CD4-positive, alpha-beta T cell (primary cell): ENCODE data around the gene MRPS18B. TPM values are rescaled to one million over a fixed set of nuclear protein-coding genes. Genes with fewer than 3 reads are reported as not detected.

Experiments used
- ATAC-seq: fragments of 200-7000 bp; cut with Tn5 transposase; one replicate; pipeline ENCODE4 v1.10.0; 2022; ENCODE audit warnings: mild to moderate bottlenecking; ENCODE audit not compliant: poor library complexity
- CTCF ChIA-PET: fragments of 350-600 bp; sonication (Branson Sonifier 250); formaldehyde crosslinking; loops from one replicate; lab custom pipeline; 2021; ENCODE audit warnings: antibody characterized with exemption, inconsistent platforms; lab: Charles Lee
- POLR2A ChIA-PET: fragments of 350-600 bp; sonication (Branson Sonifier 250); formaldehyde crosslinking; loops from one replicate; lab custom pipeline; 2021; ENCODE audit warnings: antibody characterized with exemption, inconsistent platforms; lab: Charles Lee
- DNase-seq, 14 experiments: peaks; one replicate each; pipeline ENCODE4 v3.0.0-alpha.2; 2013 to 2020; ENCODE audit warnings: mixed read lengths in 2 of 14
- H3K27ac ChIP-seq, 2 donors: one replicate each; pipeline versions ENCODE4 v1.5.1 to v1.7.0; 2013; ENCODE audit warnings: low read length in 2 of 2, low read depth in 1 of 2, mild to moderate bottlenecking in 1 of 2
- H3K27me3 ChIP-seq, 2 experiments: 1 replicate in 1 of 2; 2 replicates in 1 of 2; pipeline versions ENCODE4 v1.6.1 to v1.7.0; 2013; ENCODE audit warnings: low read length in 2 of 2, control low read depth in 1 of 2, mild to moderate bottlenecking in 1 of 2, moderate library complexity in 1 of 2; ENCODE audit not compliant: insufficient read depth in 2 of 2, control insufficient read depth in 1 of 2
- H3K36me3 ChIP-seq: one replicate; pipeline ENCODE4 v1.6.1; 2013; ENCODE audit warnings: low read length, control low read depth; ENCODE audit not compliant: insufficient read depth
- H3K4me1 ChIP-seq: one replicate; pipeline ENCODE4 v1.6.1; 2013; ENCODE audit warnings: low read length, control low read depth; ENCODE audit not compliant: insufficient read depth
- H3K4me3 ChIP-seq: one replicate; pipeline ENCODE4 v1.5.1; 2013; ENCODE audit warnings: mild to moderate bottlenecking, low read length, moderate library complexity
- H3K9me3 ChIP-seq, 2 experiments: 1 replicate in 1 of 2; 2 replicates in 1 of 2; pipeline versions ENCODE4 v1.6.1 to v1.7.0; 2013; ENCODE audit warnings: low read length in 2 of 2, mild to moderate bottlenecking in 2 of 2, control low read depth in 1 of 2, moderate library complexity in 1 of 2; ENCODE audit not compliant: control insufficient read depth in 1 of 2, insufficient read depth in 1 of 2
- H3K27ac Mint-ChIP-seq: one replicate; pipeline ENCODE4 v1.8.0; 2020; ENCODE audit warnings: mixed read lengths
- H3K27me3 Mint-ChIP-seq: one replicate; pipeline ENCODE4 v1.8.0; 2021; ENCODE audit warnings: mixed read lengths
- H3K36me3 Mint-ChIP-seq: one replicate; pipeline ENCODE4 v1.8.0; 2021; ENCODE audit warnings: low read depth, mixed read lengths
- H3K4me1 Mint-ChIP-seq: one replicate; pipeline ENCODE4 v1.8.0; 2021; ENCODE audit warnings: low read depth, mixed read lengths
- H3K4me3 Mint-ChIP-seq: one replicate; pipeline ENCODE4 v1.8.0; 2020; ENCODE audit warnings: mild to moderate bottlenecking, mixed read lengths
- H3K9me3 Mint-ChIP-seq: one replicate; pipeline ENCODE4 v1.8.0; 2020; ENCODE audit warnings: mixed read lengths
- CTCF ChIP-seq: fragments of 200-600 bp; IDR thresholded peaks from one replicate; pipeline ENCODE4 v1.8.0; 2022; ENCODE audit warnings: antibody characterized with exemption, mild to moderate bottlenecking
- intact Hi-C, 2 experiments: fragments of 100-400 bp; cut with DNase I in 1 of 2; cut with micrococcal nuclease in 1 of 2; formaldehyde crosslinking; loops; one replicate each; pipeline versions ENCODE4 v1.15.1 to v1.9.0; 2023 to 2025; cut with DNase I, micrococcal nuclease
- total RNA-seq, 174 experiments: library from RNA in 2 of 174; stranded (reverse) in 2 of 174; gene quantifications; one replicate each; pipeline ENCODE4 v1.2.3 and lab custom pipeline; 2021 to 2026

MRPS18B gene
- total RNA-seq, 2 experiments from 2014 or later = 15.3 to 15.5 TPM

GRCh38 chr6:30626484-30627366 lies 9.1 kb downstream of the MRPS18B start, which contains the start of gene ATAT1:
TSS of gene ATAT1 (plus strand) at chr6:30626874.
- H3K27me3 ChIP-seq = no peaks in the 10 kb centered on the region
- peak within 1 kb of the TSS; percentile 68 to 91 for H3K27ac ChIP-seq
- H3K4me3 ChIP-seq = peak within 1 kb of the TSS; percentile 81
- H3K4me3 Mint-ChIP-seq = peak within 1 kb of the TSS; percentile 92
- intact Hi-C loops = loop anchor here (1.0 to 5.0 kb wide), 6 partner anchors 8 to 281 kb away; partner anchors contain the start of genes DHX16 (in 2 of the 2), C6orf136 (in 1 of the 2) and GTF2H4 (in 1 of the 2)
- no peaks in the 10 kb centered on the region for H3K9me3 ChIP-seq
- H3K36me3 Mint-ChIP-seq = peaks cover 66% of the 10 kb centered on the region
- H3K36me3 ChIP-seq = peaks cover 50% of the 10 kb centered on the region
- CTCF ChIA-PET = interaction anchor here (0.6 to 4.8 kb wide), 18 partner anchors 8 to 921 kb away, joined by 3 to 28 read pairs (median 4); partner anchors contain the start of genes C6orf136, DHX16 and NFKBIL1
- peaks cover 16% of the 10 kb centered on the region for H3K4me1 ChIP-seq
- DNase-seq = peak; percentile 77 to 95 (median 86)
- peak; percentile 64 for TF ChIP-seq CTCF
- POLR2A ChIA-PET = interaction anchor here (0.6 to 2.0 kb wide), 3 partner anchors 9 to 110 kb away, joined by 3 to 15 read pairs (median 13); partner anchors contain the start of genes MRPS18B and PPP1R10
- peak; percentile 99 for ATAC-seq
- H3K27ac Mint-ChIP-seq = peak within 1 kb of the TSS; percentile 93
- no peaks in the 10 kb centered on the region for H3K9me3 Mint-ChIP-seq
- H3K4me1 Mint-ChIP-seq = peaks cover 20% of the 10 kb centered on the region
- no peaks in the 10 kb centered on the region for H3K27me3 Mint-ChIP-seq

GRCh38 chr6:30635834-30636233 lies 18.2 kb downstream of the MRPS18B start:
- Mint-ChIP-seq H3K27ac (no peak overlapping the region), H3K4me1 (peaks cover 7% of the 10 kb centered on the region), H3K9me3 (no peaks in the 10 kb centered on the region), H3K4me3 (no peak overlapping the region), H3K36me3 (peaks cover 37% of the 10 kb centered on the region), H3K27me3 (no peaks in the 10 kb centered on the region)
- ATAC-seq = no peak
- H3K36me3 ChIP-seq = no peaks in the 10 kb centered on the region
- ChIA-PET CTCF (no interaction called here), POLR2A (no interaction called here)
- H3K9me3 ChIP-seq = no peaks in the 10 kb centered on the region
- H3K4me3 ChIP-seq = no peak overlapping the region
- peaks cover 2% of the 10 kb centered on the region for H3K4me1 ChIP-seq
- no peaks in the 10 kb centered on the region for H3K27me3 ChIP-seq
- no peak for TF ChIP-seq CTCF
- DNase-seq = no peak
- intact Hi-C loops = no loop called here
- H3K27ac ChIP-seq = no peak overlapping the region

- peaks cover 6% of the 10 kb centered on the region for H3K4me1 ChIP-seq
- no peak overlapping the region for H3K4me3 ChIP-seq
- peaks cover 13% of the 10 kb centered on the region for H3K4me1 Mint-ChIP-seq
- peak; percentile 37 for ATAC-seq
- no peaks in the 10 kb centered on the region for H3K9me3 Mint-ChIP-seq
- H3K27ac ChIP-seq = no peak overlapping the region
- ChIA-PET POLR2A (interaction anchor here (1.7 kb wide), 1 partner anchor 27 kb away, joined by 9 read pairs; no protein-coding TSS in a partner anchor), CTCF (interaction anchor here (1.8 to 2.1 kb wide), 2 partner anchors 14 to 39 kb away, joined by 4 to 6 read pairs; partner anchors contain the start of gene ATAT1)
- H3K9me3 ChIP-seq = no peaks in the 10 kb centered on the region
- intact Hi-C loops = no loop called here
- H3K4me3 Mint-ChIP-seq = no peak overlapping the region
- no peaks in the 10 kb centered on the region for H3K27me3 Mint-ChIP-seq
- H3K36me3 ChIP-seq = peaks cover 17% of the 10 kb centered on the region
- DNase-seq = peak in 1 of 14 experiments; percentile 29
- peaks cover 35% of the 10 kb centered on the region for H3K36me3 Mint-ChIP-seq
- no peak for TF ChIP-seq CTCF
- no peak overlapping the region for H3K27ac Mint-ChIP-seq
- H3K27me3 ChIP-seq = no peaks in the 10 kb centered on the region
These were observed 22.8 kb downstream of the MRPS18B start for GRCh38 chr6:30640481-30640880.
